Thyroid gland (tissue), 4 donors: Measurements from ENCODE around the gene NDEL1.

Source experiments
- CTCF ChIP-seq, 6 experiments: fragments of 200-600 bp in 3 of 6; fragments of 450-650 bp in 3 of 6; sonication (generic) in 3 of 6; IDR thresholded peaks; one replicate each; pipeline ENCODE4 v1.5.1; 2016 to 2019; ENCODE audit warnings: antibody characterized with exemption in 6 of 6, mild to moderate bottlenecking in 2 of 6, inconsistent platforms in 1 of 6, moderate library complexity in 1 of 6
- POLR2A ChIP-seq, 2 donors: fragments of 450-650 bp; IDR thresholded peaks; one replicate each; pipeline ENCODE4 v1.6.1; 2017; ENCODE audit warnings: antibody characterized with exemption in 2 of 2, mild to moderate bottlenecking in 2 of 2, moderate library complexity in 1 of 2

- TF ChIP-seq POLR2A (IDR thresholded peaks at IDR 0.05) (no peak), CTCF (IDR thresholded peaks at IDR 0.05) (no peak)
Measured at GRCh38 chr17:8481089-8481488, 45.4 kb downstream of the NDEL1 start.
